HG03097 (cell line): ENCODE data around the gene ZCCHC24.

Experiments
- ATAC-seq: cut with Tn5 transposase; IDR thresholded peaks from one replicate; pipeline ENCODE4 v1.9.1; 2021; ENCODE audit not compliant: unreplicated experiment, low FRiP score

Gene ZCCHC24

GRCh38 chr10:79402625-79402946 is 42.8 kb downstream of the ZCCHC24 start:
- no peak for ATAC-seq

DNA sequence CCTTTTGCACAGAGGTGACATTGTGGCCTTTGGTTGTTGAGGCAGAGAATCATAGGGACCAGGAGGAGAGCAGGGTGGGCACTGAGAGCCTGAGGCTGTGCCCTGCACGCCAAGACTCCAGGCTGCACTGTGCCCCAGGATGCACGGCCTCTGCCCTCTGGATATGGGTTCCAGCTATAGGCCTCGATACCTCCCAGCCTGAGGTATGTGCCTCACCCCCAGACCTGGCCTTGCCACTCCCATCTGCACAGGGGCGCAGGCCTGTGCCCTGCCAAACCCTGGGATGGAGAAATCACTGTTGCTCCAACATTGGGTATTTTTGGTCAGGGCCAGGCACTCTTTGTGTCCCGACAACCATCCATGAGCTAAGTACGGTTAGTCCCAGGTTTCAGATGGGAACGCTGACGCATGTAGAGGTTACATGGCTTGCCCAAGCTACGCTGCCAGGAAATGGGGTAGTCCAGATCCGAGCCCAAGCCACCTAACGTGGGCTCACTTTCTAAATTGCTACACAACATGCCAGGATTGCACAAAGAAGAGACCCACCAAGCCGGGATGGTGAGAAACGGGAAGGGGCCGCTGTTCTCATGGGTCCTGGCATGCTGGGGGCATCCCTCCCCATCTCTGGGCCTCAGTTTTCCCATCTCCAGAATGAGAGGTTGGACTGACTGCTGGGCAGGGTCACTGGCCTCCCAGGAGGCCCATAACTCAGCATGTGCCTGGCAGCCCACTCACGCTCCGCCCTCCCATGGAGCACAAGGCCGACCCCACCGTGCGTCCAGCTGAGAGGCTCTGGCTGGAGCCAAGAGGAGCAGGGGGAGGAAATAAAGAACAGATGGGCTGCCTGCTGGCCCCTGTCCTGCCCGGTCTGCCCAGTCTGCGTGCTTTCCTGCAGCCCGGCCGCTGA is 44.2 kb downstream of the ZCCHC24 start:
- ATAC-seq = no peak

GRCh38 chr10:79400146-79401004 is 45.0 kb downstream of the ZCCHC24 start:
- ATAC-seq = no peak

GRCh38 chr10:79399223-79399831 is 46.1 kb downstream of the ZCCHC24 start:
- no peak for ATAC-seq

- ATAC-seq = no peak
Observed at GRCh38 chr10:79398642-79399041, 46.8 kb downstream of the ZCCHC24 start.

- ATAC-seq = no peak
Observed at GRCh38 chr10:79397575-79398303, 47.7 kb downstream of the ZCCHC24 start.

DNA sequence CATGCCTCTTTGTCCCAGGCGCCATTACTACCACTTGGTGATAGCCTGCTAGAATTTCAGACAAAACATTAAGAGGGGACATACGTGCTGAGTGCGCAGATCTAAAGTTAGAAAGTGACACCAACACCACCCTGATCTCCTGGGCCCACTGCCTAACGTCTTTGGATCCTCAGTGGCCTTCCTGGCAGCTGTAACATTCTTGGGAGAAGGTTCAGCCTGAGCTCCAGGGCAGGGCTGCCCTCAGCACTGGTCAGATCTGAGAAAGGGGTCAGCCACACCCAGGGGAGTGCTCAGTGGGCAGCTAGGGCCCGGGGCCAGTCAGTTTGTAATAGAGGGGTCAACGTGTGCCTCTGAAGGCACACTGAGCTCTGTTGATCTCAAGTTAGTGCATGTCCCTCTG is 48.4 kb downstream of the ZCCHC24 start:
- ATAC-seq = no peak

- ATAC-seq = no peak
Observed at GRCh38 chr10:79396520-79396919, 48.9 kb downstream of the ZCCHC24 start.

DNA sequence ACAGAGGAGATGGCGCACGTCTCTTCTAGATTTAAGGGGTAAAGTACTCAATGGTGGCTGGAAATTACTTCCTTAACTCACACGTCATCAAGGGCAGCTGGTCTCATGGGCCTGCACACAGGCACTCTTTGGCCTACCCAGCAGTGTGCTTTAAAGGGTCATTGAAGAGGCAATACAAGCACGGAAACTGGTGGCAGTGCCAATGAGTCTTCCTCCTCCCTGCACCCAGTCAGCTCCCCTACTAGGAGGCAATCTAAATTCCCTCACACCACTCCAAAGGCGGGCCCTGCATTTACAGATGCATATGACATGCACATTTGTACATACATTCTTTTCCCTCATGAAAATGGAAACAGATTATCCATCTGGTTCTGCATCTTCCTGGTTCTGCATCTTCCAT is 50.8 kb downstream of the ZCCHC24 start:
- no peak for ATAC-seq

DNA sequence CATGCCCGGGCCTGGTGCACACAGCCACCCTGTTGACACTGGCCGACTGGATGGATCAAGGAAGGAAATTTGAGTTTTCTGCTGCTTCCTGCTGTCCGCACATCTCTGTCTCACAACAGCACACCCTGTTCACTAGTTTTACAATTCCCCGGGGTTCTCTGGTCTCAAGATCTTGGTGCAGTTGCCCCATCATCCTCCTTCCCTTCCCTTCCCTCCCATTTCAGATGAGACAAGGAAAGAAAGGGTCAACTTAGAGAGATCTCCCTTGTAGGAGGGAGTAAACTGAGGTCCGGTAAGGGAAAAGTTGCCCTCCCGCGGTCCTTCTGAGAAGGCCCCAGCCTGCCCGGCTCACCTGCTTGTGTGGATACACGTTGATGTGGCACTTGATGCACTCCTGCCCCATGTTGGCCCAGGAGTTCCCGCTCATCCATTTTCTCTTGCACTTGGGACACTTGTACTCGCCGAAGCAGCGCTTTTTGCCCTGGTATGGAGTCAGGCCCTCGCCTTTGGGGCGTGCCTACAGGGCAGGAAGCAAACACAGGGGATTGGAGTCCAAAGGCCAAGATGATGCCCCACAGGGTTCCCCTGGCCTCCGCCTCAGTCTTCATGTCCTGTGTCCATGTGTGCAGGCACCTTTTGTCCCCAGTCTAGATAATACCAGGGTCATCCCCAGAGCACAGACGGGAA is 51.4 kb downstream of the ZCCHC24 start:
- no peak for ATAC-seq

DNA sequence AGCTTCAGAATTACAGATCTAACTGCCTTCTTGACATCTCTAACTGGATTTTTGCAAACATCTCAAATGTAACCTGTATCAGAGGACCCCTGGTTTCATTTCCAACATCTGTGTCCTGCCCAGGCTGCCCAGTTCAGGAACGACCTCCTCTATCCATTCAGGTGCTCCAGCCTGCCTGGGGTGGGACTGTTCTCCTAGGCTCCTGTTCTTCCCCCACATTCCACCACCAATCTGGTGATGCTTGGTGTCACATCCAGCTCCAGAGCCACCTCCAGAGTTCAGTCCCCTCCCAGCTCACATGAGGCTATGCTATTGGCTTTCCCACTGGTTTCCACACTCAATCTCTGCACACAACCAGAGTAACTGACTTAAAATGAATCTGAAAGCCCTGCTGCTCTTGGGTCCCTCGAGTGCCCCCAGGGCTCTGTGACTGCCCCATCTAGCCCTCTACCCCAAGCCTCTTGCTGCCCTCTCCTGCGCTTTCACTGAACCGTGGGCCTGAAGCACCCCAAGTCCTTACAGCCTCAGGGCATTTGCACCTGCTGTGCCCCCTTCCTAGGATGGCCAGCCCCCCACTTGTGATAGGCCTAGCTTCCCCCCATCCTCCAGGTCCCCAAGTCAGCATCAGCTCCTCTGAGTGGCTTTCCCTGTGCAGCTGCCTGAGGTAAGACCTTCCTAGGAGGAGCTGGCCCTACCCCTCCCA is 52.1 kb downstream of the ZCCHC24 start:
- ATAC-seq = no peak

GRCh38 chr10:79392506-79393176 is 52.8 kb downstream of the ZCCHC24 start:
- ATAC-seq = no peak

GRCh38 chr10:79392020-79392398 is 53.4 kb downstream of the ZCCHC24 start:
- ATAC-seq = no peak

DNA sequence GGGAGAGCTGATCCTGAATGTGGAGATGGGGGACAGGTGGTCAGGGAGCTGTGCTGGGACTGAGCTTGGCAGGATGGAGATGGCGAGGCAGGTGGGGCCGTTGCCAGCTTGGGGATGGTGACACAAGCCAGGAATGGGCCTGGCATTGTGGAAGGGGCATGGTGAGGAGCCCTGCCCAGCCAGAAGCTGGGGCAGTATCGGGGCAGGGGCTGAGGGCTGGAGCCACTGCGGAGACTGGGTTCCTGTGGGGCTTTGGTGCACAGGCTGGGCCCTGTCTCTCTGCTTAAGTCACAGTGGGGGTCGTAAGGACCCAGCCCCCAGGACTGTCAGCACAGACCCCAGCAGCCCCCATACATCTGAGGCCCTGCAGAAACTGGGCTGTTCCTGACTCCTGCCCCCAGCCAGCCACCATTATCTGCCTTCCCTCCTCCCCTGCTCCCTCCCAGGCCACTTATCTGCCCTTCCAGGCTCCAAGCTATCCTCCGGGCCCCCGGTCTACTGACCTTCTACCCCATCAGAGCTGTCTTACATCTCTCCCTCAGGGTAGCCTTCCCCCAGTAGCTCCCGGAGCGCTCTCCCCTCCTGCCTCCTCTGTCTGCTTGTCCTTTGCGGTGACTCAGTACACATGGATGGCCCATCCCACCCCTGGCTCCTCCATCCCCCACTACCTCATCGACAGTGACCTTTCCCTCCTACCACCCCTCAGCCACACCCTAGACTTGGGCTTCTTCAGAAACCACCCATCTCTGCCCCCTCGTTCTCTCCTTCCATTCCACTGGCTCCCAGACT is 54.0 kb downstream of the ZCCHC24 start:
- ATAC-seq = no peak

DNA sequence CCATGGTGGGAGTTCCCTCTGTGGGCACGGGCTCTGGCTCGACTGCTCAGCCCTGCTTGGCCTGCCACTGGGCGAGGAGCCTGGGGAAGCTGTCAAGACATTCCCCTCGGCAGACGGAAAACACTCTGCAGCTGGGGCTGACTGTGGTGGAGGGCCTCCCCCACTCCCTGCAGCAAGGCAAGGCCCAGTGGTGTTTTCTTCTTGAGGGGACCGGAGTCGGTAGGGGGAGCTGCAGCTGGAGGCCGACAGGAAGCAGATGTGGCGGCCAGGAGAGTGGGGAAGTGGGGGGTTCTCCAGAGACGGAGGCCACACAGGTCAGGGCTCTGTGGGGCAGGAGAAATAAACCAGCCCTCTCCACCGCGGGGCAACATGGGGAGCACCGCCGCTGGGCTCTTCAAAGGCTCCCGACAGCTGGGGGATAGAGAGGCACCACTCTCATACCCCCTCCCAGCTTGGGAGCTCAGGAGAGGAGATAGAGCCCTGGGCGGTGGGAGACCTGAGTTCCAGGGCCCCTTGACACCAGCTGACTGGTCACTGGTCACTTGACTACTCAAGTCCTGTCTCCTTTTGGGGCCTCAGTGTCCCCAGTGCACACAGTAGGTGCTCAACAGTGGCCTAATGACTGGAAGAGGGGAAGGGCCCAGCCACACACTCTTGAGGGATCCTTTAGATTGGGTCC is 54.7 kb downstream of the ZCCHC24 start:
- ATAC-seq = no peak

DNA sequence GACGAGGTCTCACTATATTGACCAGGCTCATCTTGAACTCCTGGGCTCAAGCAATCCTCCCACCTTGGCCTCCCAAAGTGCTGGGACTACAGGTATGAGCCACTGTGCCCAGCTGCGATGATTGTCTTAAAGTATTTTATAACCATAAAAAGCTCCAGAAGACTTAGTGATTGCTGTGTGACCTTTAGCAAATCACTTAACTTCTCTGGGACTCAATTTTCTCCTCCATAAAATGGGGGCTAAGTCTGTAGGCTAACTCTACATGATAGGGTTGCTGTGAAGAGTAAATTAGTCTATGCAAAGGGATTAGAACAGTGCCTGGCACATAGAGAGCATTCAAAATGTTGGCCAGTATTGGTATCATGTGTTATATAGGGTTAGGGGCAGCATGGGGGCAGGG is 55.4 kb downstream of the ZCCHC24 start:
- ATAC-seq = no peak

DNA sequence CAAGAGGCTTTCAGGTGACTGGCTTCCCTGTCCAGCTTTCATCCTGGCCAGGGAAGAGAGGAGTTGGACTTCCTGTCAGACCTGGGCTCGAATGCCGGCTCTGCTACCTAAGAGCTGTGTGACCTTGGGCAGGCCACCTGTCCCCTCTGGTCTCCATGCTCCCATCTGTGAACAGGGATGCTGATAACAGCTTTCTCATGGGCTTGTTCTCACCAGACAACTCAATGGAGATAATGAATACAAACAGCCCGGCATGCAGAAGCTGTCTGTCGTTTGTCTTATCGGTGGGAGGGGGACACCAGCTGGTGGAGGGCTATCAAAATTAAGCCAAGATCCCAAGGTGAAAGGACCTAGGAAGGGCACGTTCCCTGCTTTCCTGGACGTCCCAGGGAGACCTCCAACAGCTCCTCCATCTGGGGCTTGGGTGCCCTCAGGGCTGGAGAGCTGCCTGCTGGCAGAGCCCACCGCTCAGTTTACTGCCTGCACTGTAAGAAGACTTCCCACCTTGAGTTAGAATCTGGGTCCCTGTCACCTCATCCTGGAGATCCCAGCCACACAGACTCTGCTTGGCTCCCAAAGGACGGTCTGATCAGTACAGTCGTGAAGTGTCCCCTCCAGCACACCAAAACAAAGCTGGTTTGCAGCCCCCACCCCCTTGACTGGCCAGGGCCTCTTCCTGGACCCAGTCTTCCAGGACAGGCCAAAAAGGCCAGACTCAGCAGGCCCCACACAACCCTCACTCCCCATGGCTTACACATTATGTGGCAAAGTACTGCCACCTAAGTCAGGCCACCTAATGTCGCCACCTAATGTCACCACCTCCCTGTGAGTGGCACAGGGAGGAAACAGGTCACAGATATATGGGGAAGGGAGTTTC is 57.2 kb downstream of the ZCCHC24 start:
- no peak for ATAC-seq
